Measurements from ENCODE around the gene PLRG1.
"Not testable (repeated sequence)": the region's sequence is repeated elsewhere in the genome, so short reads cannot be mapped to it uniquely, and the experiment has no call there.

The PLRG1 gene

GRCh38 chr4:154549894-154550790 is at the start of gene PLRG1:
Gene PLRG1 (minus strand): TSS chr4:154550400. CDS start chr4:154550308, 92 bp downstream.
- DNase-seq = peak; percentile 91 to 92

- DNase-seq = no peak
Observed at GRCh38 chr4:154597798-154598774, 47.9 kb upstream of the PLRG1 start.

GRCh38 chr4:154597281-154597680 is 47.1 kb upstream of the PLRG1 start:
- DNase-seq = not testable (repeated sequence)

- no peak for DNase-seq
Observed at GRCh38 chr4:154595807-154596206, 45.6 kb upstream of the PLRG1 start.

GRCh38 chr4:154594343-154594742 is 44.1 kb upstream of the PLRG1 start:
- not testable (repeated sequence) for DNase-seq

- DNase-seq = no peak
Observed at GRCh38 chr4:154593868-154594267, 43.7 kb upstream of the PLRG1 start.

- DNase-seq = no peak
Observed at GRCh38 chr4:154591890-154592289, 41.7 kb upstream of the PLRG1 start.

GRCh38 chr4:154590329-154591006 is 40.3 kb upstream of the PLRG1 start, which contains the start of gene FGA:
Gene FGA (minus strand): TSS chr4:154590742. CDS start chr4:154590687, 55 bp downstream.
- no peak for DNase-seq

- DNase-seq = no peak
Observed at GRCh38 chr4:154589296-154590197, 39.3 kb upstream of the PLRG1 start.

GRCh38 chr4:154588198-154588597 is 38.0 kb upstream of the PLRG1 start:
- DNase-seq = no peak

GRCh38 chr4:154586296-154587033 is 36.3 kb upstream of the PLRG1 start:
- no peak for DNase-seq

GRCh38 chr4:154585369-154586018 is 35.3 kb upstream of the PLRG1 start:
- no peak for DNase-seq

- no peak for DNase-seq
Observed at GRCh38 chr4:154584259-154584658, 34.1 kb upstream of the PLRG1 start.

- no peak for DNase-seq
Observed at GRCh38 chr4:154583677-154584076, 33.5 kb upstream of the PLRG1 start.

- DNase-seq = no peak
Observed at GRCh38 chr4:154583230-154583629, 33.0 kb upstream of the PLRG1 start.

- no peak for DNase-seq
Observed at GRCh38 chr4:154582723-154583122, 32.5 kb upstream of the PLRG1 start.

- DNase-seq = no peak
Observed at GRCh38 chr4:154579927-154580326, 29.7 kb upstream of the PLRG1 start.

GRCh38 chr4:154578919-154579318 is 28.7 kb upstream of the PLRG1 start:
- DNase-seq = no peak

- no peak for DNase-seq
Observed at GRCh38 chr4:154577324-154577723, 27.1 kb upstream of the PLRG1 start.

- DNase-seq = no peak
Observed at GRCh38 chr4:154574311-154574710, 24.1 kb upstream of the PLRG1 start.
